Hindlimb muscle (tissue), 1 donor: ENCODE data around the gene ARPC5L. TPM values are rescaled to one million over a fixed set of nuclear protein-coding genes. Genes with fewer than 3 reads are reported as not detected.
"Not testable (repeated sequence)": the region's sequence is repeated elsewhere in the genome, so short reads cannot be mapped to it uniquely, and the experiment has no call there.

Experiments used
- DNase-seq: peaks from one replicate; pipeline ENCODE4 v3.0.0-alpha.2; 2013
- polyA plus RNA-seq: library from polyadenylated mRNA; unstranded; fragments of 120-200 nt; gene quantifications from one replicate; pipeline ENCODE4 v1.2.1, GENCODE V29; 2013; ENCODE audit not compliant: insufficient read length

The ARPC5L gene
- 28.2 TPM for polyA plus RNA-seq

DNA sequence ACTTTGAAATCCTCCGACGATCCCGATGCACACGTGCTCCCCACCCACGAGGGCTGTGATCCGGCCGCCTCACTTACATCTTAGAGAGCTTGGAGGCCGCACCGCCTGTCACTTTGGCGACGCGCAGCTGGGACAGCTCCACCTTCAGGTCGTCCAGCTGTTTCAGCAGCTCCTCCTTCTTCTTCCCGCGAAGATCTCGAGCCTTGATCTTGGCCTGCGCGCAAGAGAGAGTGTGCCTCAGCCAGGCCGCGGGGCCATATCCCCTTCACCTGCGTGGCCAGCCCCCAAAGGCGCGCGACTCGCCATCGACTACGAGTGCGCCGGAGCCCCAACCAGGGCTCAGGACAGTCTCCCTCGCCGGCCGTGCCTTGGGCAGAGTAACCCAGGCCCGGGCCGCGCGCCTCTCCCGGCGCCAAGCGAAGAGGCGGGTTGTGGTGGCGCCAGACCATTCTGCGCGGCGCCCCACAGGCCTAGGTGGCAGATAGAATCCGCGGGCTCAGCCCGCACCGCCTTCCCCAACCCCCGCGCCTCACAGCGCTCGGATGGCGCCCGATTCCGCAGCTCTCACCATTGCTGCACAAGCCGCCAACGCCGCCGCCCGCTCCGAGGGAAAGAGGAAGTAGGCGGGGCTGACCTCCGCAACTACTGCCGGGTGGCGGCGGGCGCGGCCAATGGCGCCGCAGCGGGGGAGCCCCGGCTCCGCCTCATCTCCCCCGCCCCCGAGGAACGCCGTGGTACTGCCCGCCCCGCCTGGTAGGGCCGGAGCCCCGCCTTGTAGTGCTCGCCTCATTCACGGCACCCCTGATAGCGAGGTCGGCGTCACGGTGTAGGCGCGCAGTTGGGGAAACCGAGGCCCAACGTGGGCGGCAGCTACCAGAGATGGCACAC lies at the start of gene ARPC5L, which contains the start of gene RPL35:
ARPC5L (plus strand) TSS at position 789 of the 888 bp plus-strand sequence. CDS start 7,161 bp downstream, outside the sequence.
RPL35 (minus strand) TSS at position 616 of the 888 bp plus-strand sequence; CDS start at position 571, 45 bp downstream.
- peak; percentile 96 for DNase-seq

DNA sequence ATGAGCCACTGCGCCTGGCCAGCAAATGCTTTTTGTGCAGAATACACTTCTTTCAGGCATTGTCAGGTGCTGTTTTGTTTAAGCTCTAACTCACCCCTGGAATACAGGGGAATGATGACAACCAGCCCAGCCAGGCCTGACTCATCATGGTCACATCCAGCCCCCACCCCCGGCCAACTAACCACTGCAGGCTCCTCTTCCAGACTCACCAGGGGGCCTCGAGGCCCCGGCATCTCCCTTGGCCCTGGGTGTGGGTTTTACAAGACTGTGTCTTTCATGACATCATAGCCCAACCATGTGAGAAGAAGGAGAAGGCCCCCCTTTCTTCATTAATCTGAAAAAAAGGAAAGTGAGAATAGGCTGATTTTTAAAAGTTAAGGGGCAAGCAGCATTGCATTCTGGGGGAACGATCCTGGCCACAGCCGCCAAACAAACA lies 49.5 kb upstream of the ARPC5L start:
- DNase-seq, result peak; percentile 72

DNA sequence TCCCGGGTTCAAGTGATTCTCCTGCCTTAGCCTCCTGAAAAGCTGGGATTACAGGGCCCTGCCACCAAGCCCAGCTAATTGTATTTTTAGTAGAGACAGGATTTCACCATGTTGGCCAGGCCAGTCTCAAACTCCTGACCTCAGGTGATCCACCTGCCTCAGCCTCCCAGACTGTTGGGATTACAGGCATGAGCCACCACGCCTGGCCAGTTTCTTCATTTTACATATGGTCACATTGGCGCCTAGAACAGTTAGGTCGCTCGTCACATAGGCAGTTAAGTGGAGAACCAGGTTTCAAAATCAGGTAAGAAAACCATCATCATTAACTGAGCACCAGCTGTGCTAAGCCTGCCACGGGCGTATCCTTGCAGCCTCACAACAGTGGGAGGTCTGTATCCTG lies 48.9 kb upstream of the ARPC5L start:
- DNase-seq, result no peak

DNA sequence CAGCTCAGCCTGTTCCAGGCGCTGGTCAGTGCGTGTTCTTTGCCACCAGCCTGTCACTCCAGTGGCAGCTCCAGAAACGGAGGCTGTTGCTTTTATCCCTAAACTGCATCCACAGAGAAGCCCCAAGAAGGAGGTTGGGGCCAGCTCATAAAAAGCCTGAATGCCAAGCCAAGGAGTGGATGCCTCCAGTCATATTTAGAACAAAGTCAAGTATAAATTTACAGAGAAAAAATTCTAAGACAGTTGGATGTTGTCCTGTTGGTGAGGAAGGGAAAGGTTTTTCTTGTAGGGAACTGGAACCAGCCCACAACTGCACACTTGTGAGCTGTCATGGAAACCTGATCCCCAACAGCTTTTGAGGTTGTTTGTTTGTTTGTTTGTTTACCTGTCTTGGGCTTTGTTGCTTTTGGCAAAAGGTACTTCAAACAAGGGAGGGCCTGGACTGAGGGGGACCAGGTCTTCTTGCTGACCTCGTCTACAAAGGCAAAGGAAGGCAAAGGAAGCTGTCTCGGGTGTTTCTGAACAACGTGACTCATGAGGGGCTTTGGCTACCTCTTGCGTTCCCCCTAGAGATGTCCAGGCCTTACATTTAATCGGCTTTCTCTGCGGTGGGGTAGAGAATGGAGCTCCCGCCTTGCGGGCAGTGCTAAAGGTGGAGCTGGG lies 48.3 kb upstream of the ARPC5L start:
- DNase-seq, result no peak

DNA sequence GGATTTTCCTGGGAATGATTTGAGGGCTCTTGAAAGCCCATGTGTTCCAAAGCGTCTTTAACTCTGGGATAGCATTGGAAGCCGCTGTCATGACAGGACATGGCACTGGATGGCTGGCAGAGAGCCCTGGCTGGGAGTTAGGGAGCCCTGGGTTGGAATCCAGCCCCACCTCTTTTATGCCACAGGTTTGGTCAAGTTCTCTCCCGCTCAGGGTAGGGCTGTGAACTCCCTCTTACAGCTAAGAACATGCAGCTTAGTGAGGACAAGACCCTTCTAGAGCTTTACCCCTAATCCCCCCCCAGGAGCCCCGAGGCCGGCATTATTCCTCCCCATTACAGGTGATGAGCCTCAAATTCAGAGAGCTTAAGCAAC lies 47.8 kb upstream of the ARPC5L start:
- DNase-seq, result no peak

DNA sequence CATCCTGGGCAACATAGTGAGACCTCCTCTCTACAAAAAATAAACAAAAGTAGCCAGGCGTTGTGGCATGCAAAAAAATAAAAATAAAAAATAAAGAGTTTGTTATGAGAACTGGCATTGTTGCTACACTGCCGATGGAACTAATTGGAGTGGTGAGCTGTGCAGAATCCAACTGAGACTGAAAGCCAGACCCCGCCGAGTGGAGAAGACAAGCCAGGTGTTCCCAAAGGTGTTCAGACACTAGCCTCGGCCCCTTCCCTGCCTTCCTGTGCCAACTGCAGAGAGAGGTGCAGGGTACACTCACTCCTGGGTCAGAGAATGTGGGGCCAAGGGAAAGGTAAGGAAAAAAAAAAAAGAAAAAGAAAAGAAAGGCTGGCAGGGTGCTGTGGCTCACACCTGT lies 46.3 kb upstream of the ARPC5L start:
- DNase-seq, result no peak

DNA sequence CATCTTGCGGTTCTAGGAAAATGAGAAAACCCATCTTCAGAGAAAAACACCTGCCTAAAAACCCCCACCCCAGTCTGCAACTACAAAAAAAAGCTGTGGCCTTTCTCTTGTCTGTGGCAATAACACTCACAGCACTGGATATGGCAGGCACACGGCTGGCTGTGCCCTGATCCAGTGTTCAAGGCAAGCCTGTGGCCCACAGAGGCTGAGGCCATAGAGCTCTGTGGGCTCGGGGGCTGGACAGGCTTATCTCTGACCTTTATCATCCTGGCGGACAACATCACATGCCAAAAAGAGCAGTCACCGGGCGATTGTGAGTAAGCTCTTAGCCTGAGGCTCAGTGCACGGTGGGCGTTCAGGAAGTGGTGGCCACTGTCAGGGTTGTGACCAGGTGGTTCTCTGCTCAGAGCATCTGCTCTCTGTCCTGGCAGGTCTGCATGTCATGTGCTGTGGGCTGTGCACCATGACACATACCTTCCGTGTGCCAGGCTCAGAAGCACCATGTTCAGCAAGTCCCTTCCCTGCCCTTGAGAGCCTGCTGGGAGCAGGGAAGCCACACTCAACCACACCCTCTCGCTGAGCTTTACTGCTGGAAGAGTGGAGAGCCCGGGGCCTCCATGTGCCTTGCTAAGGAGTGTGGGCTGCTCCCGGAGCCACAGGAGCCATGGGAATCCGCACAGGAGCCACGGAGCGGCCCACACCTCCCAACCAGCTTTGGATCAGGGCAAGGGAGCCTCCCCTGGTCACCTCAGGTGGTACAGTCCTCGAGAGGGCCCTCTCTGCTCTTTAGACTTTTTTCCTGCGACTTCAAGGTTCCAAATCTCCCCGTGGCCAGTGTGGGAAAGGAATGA lies 43.3 kb upstream of the ARPC5L start:
- DNase-seq, result no peak

DNA sequence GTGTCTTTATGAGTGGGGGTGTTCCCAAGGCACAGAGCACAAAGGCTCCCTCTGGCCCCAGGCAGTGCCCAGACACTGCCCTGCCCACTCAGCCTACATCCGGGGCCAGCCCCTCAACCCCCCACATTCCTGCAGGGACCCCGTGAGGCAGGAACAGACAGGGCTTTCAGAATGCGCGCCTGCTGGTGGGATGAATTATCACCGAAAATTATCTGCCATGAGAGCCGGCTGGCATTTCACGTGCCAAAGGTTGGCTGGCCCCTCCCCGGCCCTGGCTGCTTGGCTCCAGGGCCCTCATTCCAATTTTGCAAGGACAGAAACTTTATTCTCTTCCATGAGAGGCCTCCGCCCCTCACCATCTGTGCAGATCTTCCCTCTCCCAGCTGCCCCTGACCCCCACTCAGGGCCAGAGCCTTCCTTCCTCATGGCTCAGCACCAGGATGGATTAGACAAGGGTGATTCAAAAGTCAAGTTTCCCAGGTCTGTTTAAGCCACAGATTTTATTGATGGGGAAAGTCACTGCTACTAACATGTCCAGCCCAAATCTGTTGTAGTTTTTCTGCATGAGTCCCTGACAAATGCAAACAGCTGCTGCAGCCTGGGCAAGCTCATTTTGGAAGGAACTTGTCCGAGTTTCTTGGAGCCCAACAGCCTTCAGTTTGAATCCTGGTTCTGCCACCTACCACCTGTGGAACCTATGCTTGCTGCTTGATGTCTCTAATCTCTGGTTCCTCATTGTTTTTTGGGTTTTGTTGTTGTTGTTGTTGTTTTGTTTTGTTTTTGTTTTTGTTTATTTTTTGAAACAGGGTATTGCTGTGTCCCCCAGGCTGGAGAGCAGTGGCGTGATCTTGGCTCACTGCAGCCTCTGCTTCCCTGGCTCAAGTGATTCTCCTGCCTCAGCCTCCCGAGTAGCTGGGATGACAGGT lies 41.0 kb upstream of the ARPC5L start:
- peak; percentile 56 for DNase-seq

DNA sequence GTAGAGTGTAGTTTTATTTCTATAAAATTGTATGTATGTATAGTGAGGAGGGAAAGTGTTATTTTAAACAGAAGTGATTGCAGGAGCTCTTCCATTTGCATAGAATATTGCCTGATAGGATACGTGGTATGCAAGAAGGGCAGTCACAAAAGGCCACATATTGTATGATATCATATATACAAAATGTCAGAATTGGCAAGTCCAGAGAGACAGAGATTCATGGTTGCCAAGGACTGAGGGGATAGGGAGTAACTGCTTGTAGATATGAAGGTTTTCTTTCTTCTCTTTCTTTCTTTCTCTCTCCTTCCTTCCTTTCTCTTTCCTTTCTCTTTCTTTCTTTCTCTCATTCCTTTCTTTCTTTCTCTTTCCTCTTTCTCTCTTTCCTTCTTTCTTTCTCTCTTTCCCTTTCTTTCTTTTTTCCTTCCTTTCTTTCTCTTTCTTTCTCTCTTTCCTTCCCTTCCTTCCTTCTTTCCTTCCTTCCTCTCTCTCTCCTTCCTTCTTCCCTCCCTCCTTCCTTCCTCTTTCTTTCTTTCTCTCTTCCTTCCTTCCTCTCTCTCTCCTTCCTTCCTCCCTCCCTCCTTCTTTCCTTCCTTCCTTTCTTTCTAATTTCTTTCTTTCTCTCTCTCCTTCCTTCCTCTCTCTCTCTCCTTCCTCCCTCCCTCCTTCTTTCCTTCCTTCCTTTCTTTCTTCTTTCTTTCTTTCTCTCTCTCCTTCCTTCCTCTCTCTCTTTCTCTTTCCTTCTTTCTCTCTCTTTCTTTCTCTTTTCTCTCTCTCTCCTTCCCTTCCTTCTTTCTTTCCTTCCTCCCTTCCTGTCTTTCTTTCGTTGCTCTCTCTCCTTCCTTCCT lies 33.2 kb upstream of the ARPC5L start:
- no peak for DNase-seq

DNA sequence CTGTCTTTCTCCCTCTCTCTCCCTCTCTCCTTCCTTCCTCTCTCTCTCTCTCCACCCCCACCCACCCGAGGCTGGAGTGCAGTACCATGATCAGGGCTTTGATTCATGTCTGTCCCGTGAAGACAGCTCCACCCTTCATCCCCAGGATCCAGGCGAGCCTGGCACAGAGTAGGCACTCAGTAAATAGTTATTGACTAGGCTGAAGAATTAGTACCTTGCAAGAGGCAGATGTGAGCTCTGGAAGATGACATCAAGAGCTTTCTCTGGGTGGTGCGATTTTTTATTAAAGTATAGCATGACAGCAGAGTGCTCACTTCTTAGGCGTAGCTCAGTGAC lies 32.6 kb upstream of the ARPC5L start:
- DNase-seq, result no peak

DNA sequence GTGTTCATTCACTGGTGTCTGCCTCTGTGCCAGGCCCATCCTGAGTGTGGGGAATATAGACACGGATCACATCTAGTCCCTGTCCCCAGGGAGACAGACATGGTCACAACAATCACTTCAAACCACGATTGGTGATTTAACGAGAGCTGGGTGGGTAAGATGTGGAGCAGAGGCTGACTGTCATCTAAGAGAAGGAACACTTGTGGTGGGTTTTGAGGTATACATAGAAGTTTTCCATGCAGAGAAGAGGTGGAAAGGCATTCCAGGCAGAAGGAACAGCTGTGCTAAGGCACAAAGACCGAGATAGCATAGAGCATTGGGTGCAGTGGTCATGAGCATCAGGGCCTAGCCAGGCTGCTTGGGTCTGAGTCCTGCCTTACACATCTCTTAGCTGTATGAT lies 31.3 kb upstream of the ARPC5L start:
- DNase-seq, result no peak

DNA sequence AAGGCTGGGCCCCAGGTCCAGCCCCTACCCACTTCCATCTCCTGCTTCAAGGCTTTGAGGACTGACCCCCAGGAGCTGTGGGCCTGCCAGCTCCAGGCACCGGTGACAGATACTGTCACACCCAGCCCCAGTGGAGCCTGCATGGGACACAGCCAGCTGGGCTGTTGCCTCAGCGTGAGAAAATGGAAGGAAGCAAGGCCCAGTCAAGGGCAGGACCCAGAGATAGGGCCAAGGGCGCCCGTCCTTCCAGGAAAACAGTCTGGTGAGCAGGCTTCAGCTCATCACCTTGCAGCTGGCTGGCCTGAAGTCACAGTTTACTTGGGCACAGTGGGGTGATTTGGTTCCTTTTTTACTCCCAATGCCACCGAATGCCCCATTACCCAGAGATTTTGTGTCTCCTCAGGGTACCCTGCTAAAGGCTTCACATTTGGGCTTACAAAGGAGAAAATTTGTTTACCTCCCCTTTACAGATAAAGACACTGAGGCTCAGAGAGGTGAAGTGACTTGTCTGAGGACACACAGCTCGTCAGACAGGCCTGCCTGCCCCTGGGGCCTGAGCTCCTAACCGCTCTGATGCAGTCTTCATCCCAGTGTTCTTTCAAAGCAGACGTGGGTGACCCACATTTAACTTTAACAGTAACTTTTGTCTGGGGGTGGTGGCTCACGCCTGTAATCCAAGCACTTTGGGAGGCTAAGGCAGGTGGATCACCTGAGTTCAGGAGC lies 30.1 kb upstream of the ARPC5L start:
- no peak for DNase-seq

DNA sequence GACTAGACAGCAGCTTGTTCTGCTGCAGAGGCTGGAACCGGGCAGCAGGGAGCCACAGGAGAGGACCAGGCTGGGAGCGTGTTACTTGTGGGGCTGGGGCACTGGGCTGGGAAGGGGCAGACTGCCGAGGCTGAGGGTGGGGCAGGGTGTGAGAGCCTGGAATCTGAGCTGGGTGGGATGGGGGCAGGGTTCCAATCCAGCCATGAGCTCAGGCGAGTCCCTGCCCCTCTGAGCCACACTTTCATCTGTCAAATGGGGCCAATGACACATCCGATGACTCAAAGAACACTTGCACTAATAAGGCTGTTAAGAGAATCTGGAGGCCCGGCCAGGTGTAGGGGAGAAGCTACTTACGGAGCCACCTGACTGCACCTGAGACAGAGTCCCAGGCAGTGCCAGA lies 27.3 kb upstream of the ARPC5L start:
- no peak for DNase-seq

DNA sequence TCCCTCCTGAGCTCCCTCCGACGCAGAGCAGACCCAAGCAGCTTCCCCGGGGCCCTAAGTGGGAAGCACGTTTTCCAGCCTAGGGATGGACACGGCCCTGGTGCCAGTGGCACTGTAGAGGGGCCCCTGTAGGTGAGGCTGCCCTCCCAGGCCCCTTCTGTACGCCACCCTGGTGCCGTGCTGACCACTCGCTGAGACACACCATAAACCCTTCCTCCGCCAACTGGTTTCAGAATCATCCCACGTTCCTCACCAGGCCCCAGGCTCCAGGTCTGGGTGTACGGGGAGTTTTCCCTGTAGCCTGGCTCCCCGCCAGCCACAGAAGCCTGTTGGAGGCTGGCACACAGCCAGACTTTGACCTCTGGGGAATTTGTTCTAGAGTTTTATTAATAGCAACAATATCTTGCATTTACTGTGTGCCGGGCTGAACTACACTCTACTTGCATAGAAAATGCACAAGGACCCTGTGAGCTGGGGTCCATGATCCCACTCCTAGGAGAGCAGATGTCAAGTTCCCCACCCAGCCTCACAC lies 26.8 kb upstream of the ARPC5L start:
- DNase-seq, result peak; percentile 61

DNA sequence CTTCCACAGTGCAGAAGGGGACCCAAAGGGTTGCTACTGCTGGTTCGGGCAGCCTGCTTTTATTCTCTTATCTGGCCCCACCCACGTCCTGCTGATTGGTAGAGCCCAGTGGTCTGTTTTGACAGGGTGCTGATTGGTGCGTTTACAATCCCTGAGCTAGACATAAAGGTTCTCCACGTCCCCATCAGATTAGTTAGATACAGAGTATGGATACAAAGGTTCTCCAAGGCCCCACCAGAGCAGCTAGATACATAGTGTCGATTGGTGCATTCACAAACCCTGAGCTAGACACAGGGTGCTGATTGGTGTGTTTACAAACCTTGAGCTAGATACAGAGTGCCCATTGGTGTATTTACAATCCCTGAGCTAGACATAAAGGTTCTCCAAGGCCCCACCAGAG lies 23.8 kb upstream of the ARPC5L start:
- DNase-seq, result not testable (repeated sequence)

DNA sequence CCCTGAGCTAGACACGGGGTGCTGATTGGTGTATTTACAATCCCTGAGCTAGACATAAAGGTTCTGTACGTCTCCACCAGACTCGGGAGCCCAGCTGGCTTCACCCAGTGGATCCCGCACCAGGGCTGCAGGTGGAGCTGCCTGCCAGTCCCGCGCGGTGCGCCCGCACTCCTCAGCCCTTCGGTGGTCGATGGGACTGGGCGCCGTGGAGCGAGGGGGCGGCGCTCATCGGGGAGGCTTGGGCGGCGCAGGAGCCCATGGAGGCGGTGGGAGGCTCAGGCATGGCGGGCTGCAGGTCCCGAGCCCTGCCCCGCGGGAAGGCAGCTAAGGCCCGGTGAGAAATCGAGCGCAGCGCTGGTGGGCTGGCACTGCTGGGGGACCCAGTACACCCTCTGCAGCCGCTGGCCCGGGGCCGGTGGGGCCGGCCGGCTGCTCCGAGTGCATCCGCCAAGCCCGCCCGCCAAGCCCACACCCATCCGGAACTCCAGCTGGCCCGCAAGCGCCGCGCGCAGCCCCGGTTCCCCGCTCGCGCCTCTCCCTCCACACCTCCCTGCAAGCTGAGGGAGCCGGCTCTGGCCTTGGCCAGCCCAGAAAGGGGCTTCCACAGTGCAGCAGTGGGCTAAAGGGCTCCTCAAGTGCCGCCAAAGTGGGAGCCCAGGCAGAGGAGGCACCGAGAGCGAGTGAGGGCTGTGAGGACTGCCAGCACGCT lies 23.2 kb upstream of the ARPC5L start:
- not testable (repeated sequence) for DNase-seq

DNA sequence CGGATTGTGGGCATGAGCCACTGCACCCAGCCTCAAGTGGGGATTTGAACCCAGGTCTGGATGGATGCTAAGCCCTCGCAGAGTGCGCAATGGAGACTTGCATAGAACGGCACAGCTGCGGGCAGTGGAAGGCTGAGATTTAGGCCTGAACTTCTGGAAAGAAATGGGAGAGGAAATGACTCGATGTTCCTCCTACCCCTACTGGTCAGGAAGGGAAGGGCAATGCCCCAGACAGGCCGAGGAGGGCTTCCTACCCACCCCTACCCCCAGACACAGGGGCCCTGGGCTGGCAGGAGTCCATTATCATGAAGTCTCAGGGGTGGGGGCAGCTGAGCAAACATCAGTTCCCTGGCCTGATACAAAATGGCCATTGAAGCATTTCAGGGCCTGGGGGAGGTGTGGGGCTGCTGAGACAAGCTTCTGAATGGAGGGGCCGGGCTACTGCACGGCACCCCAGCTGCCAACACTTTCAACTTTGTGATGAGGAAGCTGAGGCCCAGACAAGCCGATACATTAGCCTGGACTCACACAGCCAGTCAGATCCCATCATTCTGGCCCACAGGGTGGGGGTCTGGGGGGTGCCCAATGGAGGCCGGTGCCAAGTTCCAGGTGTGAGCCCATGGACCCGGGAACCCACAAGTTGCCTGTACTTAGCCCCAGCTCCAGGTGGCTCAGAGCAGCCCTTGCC lies 22.2 kb upstream of the ARPC5L start:
- DNase-seq, result no peak

DNA sequence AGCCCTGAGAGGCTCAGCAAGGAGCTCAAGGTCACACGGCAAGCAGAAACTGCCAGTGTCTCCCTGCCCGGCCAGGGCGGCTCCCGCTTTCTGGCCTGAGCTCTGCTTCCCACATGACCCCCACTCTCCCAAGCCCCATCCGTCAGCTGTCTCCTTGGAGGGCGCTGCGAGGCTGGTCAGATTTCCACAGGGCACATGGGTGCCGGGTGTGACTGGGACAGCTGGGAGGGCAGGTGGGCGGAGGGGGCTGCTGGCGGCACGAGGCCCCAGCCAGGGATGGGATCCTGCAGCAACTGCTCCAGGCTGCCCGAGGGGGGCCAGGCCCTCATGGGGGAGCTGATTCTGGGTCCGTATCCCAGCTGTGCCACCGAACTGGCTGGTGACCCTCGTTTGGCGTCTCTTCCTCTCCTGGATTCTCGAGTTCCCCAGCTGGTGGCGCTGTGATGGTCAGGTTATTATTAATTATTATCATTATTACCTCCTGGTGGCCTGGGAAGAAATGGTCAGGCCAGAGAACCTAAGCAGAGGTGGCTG lies 21.6 kb upstream of the ARPC5L start:
- peak; percentile 62 for DNase-seq
